Midbrain (tissue), 1 donor: ENCODE results near the gene URB1.

Experiments used
- DNase-seq: peaks from one replicate; lab custom pipeline; 2025; lab: John Stamatoyannopoulos, UW

Gene URB1

DNA sequence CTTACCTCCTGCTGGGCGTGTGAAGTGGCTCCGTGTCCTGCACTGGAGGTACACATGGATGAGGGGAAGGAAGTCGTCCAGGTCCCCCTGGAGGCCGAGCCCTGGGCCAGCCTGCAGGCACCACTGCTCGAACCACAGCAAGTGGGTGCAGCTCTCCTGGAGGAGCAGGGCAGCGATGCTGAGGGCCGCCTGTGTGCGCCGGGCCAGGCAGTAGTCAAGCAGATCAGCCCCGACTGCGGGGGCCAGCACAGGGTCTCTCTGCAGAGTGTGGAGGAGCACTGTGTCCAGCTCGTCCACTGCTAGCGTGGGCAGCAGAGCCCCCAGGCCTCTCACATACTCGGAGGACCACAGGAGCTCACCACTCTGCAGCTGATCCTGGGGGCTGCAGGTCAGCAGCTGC, 45.9 kb downstream of the URB1 start:
- no peak for DNase-seq

DNA sequence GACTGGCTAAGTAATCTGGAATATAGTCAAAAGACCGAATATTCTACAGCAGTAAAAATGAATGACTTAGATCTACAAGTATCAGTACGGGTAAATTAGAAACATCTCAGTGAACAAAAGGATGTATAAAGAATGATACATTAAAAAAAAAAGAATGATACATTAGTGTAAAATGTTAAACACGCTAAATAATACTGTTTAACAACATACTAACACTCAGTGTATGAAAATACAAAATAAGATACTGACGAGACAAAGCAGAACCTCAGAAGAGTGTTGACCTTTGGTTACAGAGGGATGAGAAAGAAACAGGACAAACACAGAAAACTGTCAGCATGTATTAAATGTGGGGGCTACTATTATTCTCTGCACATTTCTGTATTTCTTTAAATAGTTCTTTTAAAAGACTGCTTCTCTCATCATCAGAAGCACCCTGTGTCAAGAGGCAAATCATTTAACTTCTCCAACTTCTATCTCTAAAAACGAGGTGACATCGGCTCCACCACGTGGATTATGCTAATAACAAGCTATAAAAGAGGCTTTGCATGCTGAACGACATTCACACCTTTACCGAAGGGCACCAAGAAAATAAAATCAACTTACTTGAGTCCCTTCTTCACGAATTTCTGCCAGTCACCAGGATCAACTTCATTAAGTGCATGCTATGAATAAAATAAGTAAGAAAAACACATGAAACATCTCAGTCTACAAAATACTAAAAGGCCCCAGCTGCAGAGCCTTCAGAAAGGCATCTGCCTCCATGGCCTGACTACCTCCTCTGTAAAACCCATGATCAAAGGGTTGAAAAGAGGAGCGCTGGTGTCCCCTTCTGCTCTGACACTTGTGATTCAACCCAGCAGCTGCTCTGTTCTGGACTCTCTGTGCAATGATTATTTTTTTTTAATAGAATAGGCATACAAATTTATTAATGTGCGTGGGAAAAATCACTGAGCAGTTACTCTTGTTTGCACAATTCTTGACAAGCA, 51.7 kb downstream of the URB1 start:
- peak; percentile 32 for DNase-seq

DNA sequence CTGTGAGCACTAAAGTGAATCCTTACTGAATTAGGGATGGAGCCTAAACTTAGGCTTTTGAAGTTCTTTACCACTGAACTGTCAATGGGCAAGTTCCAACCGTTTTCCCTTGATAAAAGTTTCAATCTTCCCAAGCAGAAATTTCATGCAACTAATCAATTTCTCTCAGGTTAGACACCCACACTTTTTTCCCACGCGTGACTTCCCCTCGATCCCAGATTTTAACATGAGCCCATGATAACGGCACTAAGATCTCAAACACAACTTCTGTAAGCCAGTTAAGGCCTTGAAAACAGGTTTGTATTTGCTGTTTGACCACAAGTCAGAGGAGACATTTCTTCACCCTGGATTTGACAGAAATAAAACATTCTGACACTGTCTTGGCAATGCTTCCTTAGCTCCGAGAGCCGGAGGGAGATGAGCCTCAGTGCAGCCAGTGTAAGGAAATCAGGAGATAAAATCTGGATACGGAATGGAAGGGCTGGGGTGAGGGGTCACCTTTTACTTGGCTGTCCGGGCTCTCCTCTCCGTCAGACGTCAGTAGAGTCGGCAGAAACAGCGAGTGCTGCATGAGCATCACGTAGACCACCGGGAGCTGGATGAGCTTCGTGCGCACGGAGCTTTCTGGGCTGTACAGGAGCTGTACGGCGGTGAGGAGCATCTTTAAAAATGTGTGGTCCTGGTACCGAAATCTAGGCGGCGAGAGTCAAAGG, 54.4 kb downstream of the URB1 start:
- no peak for DNase-seq

DNA sequence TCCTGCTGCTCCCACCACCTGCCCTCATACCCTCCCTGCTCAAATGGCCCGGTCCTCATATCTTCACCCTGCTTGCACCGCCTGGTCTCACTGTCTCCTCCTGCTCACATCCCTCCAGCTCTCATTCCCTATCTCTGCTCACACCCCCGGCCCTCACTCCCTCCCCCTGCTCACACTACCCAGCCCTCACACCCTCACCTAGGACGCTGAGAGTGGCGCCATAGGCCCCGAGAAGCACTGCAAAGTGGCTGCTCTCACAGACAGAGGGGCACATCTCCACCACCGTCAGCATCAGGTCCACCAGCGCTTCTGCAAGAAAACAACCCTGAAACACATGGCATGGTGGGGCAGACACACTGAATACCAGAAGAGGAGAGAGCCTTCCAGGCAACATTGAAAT, 55.6 kb downstream of the URB1 start:
- DNase-seq = no peak

DNA sequence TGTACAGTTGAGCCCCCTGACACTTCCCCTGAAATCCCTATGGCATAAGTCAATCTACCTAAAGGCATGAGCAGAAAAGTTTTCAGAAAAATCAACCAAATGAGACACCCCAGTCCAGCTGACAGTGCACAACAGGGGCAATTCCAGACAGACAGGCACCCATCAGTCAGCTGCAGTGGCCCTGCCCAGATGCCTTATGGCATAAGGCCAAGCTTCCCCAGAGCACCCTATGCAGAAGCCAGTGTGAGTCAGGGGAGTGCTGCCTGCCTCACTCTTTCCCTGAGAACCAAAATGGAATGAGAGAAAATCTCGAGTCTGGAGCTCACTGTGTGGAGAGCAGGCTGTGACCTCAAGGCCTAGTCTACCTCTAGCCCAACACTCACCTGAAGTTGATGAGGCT, 56.1 kb downstream of the URB1 start:
- DNase-seq = peak; percentile 39

DNA sequence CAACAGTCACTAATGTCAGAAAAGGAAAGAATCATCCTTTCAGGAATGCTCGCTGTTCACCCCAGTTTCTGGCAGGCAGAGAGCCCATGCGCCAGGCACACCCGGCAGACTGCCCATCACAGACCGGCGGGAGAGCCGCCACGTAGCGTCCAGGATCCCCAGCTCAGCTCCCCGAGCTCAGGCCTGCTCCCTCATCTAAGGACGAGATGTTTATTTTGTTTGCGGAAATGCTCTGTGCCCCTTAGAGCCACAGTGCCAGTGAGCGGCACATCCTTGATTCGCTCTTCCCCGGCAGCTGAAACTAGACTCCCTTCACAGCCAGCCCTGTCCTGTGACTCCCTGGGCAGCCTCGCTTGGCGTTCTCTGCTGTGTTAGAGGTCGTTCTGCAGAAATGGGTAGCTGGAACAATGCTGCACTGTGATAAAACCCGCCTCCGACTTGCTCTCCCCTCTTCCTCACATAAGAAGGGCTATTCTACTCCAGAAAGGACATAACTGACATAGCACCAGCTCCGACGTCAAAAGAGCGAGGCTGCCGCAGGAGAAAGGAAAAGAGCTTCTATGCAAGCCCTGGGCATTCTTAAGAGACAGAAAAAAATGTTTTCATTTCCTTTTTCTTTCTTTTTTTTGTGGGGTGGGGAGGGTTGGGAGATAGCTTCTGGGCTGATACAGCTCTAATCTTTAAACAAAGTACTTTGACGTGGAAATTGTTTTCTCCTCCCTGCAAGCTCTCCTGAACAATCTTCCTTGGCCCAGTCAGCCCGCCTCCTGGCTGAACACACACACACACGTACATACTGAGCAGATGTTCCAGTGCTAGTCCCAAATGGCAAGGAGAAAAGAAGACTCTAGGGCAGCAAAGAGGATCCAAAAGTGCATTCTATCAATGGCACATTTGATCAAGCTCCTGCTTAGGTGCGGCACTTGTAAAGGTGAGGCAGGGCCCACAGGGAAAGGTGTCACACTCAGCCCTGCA, 56.9 kb downstream of the URB1 start:
- peak; percentile 87 for DNase-seq

DNA sequence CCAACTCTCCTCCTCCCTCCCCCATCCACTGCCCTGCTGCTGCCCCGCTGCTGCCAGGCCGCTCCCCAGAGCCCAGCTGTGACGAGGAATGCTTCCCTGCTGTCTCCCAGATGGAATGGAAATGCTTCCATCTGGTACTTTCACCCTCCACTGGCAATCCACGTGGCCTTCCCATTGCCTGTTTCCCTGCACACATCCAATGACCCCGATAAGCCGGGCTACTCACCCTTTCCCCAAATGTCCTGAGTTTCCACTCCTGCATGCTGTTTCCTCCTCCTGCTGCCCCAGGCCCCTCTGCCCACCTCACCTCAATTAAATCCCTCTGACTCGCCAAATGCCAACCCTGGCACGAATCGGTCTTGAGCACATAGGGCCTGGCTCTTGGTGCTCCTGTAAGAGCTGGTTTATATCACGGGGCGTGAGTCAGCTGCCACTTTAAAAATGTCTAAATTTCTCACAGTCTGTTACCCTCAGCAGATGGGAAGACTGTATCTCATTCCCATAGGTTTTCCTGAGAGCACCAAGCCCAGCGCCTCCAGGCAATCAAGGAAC, 57.8 kb downstream of the URB1 start:
- DNase-seq = peak; percentile 72

DNA sequence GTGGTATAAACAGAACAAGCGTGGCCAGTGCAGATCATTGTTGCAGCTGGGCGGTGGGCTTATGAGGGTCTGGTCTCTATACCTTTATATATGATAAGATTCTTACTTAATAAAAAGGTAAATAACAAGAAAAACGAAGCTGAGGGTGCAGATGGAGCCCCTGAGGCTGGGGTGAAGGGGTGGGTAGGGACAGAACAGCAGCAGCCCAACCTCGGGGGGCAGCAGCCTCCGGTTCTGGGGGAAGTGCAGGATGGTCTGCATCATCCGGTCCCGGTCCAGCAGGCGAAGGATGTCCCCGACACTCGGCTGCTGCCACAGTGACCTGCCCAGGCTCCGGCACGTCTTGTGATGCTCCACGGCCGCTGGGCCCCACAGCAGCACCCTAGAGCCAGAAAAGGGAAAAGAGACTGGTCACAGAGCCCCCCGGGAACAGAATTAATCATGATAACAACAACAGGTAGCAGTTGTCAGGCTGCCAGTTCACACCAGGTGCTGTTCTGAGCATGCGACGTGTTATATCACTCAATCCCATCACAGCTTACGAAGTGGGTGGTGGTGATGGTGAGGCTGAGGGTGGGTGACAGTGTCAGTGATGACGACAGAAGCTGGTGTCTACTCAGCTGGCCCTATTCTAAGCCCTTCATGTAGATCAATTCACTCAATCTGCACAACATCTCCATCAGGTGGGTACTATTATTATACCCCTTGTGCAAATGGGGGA, 58.7 kb downstream of the URB1 start:
- no peak for DNase-seq

DNA sequence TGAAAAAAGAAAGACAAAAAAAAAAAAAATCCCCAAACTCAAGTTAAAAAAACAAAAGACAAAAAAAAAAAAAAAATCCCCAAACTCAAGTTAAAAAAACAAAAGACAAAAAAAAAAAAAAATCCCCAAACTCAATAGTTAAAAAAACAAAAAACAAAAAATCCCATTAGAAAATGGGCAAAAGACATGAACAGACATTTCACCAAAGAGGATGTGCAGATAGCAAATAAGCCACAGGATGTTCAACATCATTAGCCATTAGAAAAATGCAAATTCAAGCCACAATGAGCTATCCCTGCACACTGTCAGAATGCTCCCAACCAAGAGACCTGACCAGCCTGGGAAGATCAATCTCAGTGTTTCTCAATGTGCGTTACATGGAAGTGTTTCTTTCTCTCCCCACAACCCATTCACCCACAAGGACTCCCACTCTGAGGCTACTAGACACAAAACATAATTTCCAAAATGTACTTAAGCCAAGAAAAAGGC, 60.3 kb downstream of the URB1 start:
- no peak for DNase-seq

DNA sequence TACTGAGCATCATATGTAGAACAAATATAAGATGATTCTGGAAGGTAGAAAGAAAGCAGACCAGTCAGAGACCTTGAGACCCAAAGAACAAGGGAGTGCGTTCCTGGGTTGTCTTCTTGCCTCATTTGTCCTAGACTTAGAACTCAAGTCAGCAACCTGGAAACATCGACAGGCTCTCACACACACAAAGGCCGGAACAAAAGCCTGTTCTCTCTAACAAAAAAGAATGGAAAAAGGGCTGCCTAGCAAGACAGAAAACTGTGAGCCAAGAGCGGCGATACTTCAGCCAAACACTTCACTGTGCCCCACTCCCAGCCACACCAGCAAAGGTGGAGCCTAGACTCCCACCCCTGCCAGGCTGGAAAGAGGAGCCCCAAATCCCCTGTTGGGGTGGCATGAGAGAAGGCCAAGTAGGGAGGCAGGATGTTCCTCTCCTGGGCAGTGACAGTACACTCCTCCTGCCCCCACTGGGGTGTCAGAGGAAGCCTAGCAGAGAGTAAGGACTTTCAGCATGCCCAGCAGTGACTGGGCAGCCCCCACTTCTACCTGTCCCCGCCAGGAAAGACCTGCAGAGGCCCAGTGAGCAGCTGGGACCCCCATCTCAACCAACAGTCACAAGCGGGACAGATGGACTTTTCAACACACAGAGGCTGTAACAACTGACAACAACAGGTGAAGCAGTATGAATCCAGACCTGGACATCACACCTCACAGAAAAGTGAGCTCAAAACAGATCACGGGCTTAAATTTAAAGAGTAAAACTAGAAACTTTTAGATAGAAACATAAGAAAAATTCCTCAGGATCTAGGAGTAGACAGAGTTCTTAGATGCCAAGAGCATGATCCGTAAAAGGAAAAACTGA, 61.1 kb downstream of the URB1 start:
- peak; percentile 45 for DNase-seq

DNA sequence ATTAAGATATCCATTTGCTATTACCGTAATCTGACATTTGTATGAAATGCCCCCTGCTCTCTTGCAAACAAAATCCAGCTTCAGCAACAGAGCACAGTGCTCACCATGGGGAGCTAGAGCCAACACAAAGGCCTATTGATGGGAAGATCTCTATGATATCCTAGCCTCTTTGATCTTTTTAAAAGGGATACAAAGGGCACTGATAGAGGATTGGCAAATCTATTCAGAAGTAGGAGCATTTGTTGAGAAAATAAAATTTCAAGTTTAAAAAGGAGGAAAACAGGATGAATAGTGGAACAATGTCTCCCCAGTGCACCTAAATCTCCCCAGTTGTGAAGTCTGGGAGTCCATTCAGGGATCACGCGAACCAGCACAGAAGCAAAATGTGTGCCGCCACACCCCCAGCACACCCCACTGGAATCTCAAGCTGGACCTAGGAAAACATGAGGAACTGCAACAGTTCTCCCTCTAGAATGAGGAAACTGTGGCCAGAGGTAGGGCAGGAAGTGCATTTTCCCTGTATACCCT, 62.0 kb downstream of the URB1 start:
- peak; percentile 50 for DNase-seq

DNA sequence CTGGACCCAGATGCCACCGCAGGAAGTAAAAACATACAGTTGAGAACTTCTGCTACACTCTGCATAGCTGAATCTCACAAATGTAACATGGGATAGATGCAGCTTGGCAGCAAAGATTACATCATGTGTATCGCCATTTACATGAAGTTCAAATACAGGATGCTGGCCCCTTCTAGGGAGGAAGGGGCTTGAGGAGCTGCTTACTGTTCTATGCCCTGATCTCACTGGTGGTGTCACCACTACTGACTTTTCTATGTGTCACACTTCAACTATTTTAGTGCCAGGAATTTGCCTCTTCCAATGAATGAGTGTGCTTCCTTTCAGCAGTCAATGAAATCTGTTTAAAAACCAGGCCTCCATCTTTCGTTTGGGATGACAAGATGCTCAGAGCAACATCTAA, 63.0 kb downstream of the URB1 start:
- DNase-seq = no peak

DNA sequence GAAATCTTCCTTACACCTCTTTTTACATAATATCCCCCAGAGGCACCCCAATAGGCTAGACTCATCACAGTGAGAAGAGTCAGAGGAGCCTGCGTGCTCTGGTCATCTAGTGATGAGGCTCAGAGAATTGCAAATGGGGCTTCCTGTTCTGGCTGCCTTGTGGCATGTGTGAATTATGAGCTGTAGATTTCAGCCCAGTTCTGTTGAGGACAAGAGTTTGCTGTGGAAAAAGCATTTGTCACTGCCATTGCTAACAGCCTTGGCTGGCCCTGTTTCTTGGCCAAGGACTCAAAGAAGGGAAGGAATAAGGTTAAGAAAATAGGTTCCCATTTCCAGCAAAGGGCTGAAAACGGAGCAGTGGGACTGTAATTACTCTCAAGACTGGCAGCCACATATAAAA, 63.5 kb downstream of the URB1 start:
- no peak for DNase-seq

DNA sequence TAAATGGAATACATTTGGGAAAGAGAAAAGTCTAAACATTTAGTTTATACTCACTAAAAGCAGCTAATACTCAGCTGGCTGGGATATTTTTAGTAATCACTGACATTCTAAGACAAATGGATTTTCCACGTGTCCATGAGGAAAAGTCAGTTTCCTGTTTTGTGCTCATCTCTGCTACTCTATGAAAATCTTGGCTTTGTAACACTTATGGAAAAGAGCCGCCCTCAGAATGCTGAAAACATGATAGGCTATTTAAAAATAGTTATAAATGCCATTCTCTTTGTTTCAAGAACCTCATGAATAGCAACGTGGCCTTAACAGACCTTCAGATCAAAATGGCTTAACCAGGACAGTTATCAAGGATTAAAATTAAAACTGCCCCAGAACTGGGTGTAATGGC, 64.2 kb downstream of the URB1 start:
- no peak for DNase-seq

DNA sequence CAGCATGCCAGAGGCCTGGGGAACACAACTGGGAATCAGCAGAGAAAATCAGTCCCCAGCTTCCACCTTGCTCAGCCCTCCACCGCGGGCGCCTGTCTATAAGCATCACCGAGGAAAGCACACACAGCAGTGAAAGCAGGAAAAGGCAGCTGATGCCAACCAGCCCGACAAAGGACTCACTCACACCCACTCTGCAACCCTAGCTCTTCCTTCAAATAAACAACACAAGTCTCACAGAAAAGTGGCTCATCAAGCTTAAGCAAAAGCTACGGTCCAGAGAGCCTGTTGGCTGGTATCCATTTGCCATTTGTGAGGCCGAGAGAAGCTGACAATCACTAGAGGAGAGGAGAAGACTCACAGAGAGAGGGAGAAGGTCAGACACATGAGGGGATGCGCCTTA, 67.1 kb downstream of the URB1 start:
- DNase-seq = peak; percentile 34

DNA sequence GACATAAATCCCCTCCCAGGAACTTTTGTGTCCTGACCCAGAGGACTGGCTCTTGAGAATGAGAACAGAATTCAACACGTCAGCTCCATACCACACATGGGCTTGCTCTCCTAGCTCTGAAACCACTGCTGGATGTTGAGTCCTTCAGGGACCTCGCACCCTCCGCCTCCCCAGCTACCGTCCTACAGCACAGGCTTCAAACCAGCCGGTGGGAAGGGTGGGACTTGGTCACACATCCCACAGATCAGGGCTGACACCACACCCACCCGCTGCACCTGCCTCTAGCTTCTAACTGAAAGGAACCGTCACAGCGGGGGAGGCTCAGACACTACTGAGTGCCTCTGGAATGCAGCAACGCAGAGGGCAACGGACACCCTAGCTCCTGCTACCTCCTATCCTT, 70.1 kb downstream of the URB1 start:
- no peak for DNase-seq

DNA sequence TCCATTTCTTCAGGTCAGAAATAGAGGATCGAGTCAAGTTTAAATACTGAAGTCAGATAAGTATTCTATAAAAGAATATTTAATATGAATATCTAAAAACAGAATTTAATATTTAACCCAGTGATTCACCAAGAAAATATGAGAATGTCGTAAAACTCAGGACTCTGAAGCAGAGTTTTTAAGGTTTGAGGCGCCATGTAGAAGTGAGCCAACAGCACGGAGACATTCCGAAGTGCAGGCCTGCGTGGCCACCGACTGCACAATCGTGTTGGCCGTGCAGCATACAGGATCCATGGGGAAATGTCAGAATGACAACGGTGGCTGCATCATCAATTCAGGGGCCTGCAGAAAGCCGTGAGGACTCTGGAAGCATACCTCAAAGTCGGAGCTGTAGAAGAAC, 70.7 kb downstream of the URB1 start:
- DNase-seq = no peak

DNA sequence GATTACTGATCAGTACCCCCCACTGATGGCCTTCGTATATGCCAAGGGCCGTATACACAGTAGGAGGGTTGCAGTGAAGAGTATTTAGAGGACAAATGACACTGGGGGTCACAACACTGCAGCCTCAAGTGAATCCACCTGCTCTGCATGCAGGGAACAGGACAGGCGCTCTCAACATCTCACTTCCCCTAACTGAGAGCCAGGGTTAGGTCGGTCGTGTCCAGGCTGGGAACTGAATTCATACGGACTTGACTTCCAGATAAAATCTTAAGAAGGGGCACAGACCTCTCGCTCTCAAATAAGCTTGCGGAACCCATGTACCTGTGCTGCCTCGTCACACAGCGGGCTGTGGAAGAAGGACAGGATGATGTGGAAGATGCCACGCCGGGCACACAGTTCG, 71.3 kb downstream of the URB1 start:
- DNase-seq = no peak

DNA sequence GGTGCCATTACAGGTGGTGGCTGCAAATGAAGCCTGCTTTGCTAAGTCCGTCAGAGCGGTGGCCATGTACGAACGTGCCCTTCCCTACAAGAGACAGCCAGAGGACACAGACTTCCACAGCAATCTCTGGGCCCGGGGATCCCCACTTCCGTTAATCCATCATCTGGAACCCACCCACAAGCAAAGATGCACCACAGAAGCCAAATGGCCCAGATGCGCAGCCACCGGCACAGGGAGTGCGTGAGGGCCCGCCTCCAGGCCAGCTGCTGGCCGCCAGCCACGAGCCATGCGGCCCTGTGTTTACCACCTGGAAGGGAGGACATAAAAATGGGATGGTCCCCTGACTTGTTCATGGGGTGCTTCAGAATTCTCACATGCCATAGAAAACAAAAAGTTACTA, 72.1 kb downstream of the URB1 start:
- DNase-seq = no peak

DNA sequence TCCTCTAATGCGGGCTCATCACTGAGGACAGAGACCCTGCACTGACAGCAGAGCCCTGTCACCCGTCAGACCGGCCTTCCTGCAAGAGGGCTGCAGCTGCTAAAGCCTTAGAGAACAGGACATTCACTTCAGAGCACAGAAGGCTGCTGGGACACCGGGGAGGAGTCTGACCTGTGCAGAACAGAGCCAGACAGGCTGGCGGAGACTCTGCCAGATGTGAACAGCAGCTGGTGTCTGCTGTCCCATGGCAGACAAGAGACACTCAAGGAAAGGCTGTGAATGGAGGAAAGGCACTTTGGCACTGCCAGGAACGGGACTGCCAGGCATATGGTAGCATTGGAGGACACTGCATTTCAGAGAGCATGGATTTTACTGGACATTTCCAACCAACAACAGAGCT, 72.8 kb downstream of the URB1 start:
- DNase-seq = no peak
